ENCODE results near the gene GMNN. TPM values are rescaled to one million over a fixed set of nuclear protein-coding genes. Genes with fewer than 3 reads are reported as not detected.
A peak's percentile ranks its signal among the peaks of the same experiment; 100 is the strongest.
"Not testable (repeated sequence)": the region's sequence is repeated elsewhere in the genome, so short reads cannot be mapped to it uniquely, and the experiment has no call there.

Gene GMNN
- total and polyA plus RNA-seq, 9 donors: 13.7 to 22.0 (median 17.5) TPM

GRCh38 chr6:24743265-24743943 is 31.3 kb upstream of the GMNN start:
- Histone ChIP-seq H3K9me3 (replicated peaks; ENCODE audit: control insufficient read depth, low read depth, low read length) (no peaks in the 10 kb centered on the region), H3K4me3 (ENCODE audit: low read length) (no peak overlapping the region), H3K27me3 (ENCODE audit: control insufficient read depth, insufficient read depth, low read length) (no peaks in the 10 kb centered on the region), H3K27ac (ENCODE audit: low read length) (peak overlapping the region; percentile 66), H3K36me3 (ENCODE audit: control insufficient read depth, insufficient read depth, low read length) (no peaks in the 10 kb centered on the region), H3K4me1 (ENCODE audit: control insufficient read depth, insufficient read depth, low read length) (no peaks in the 10 kb centered on the region)
- no CpG with 5 or more reads among the region's 2 CpGs for WGBS (ENCODE audit: insufficient coverage)
- peak; percentile 65 for DNase-seq

- H3K9me3 ChIP-seq (replicated peaks; ENCODE audit: control insufficient read depth, low read depth, low read length): no peaks in the 10 kb centered on the region
- peak overlapping the region; percentile 66 for H3K27ac ChIP-seq (ENCODE audit: low read length)
- WGBS (ENCODE audit: insufficient coverage): no CpG with 5 or more reads among the region's 3 CpGs
- peaks cover under 1% of the 10 kb centered on the region for H3K27me3 ChIP-seq (ENCODE audit: control insufficient read depth, insufficient read depth, low read length)
- DNase-seq: peak; percentile 45
- no peaks in the 10 kb centered on the region for H3K4me1 ChIP-seq (ENCODE audit: control insufficient read depth, insufficient read depth, low read length)
- H3K4me3 ChIP-seq (ENCODE audit: low read length): no peak overlapping the region
- H3K36me3 ChIP-seq (ENCODE audit: control insufficient read depth, insufficient read depth, low read length): no peaks in the 10 kb centered on the region
These were observed 30.8 kb upstream of the GMNN start for GRCh38 chr6:24743944-24744335.

- peak; percentile 58 for DNase-seq
- no peaks in the 10 kb centered on the region for H3K4me1 ChIP-seq (ENCODE audit: control insufficient read depth, insufficient read depth, low read length)
- H3K36me3 ChIP-seq (ENCODE audit: control insufficient read depth, insufficient read depth, low read length): no peaks in the 10 kb centered on the region
- peaks cover 2% of the 10 kb centered on the region for H3K27me3 ChIP-seq (ENCODE audit: control insufficient read depth, insufficient read depth, low read length)
- no peaks in the 10 kb centered on the region for H3K9me3 ChIP-seq (replicated peaks; ENCODE audit: control insufficient read depth, low read depth, low read length)
- H3K27ac ChIP-seq (ENCODE audit: low read length): no peak overlapping the region
- no CpG with 5 or more reads among the region's 5 CpGs for WGBS (ENCODE audit: insufficient coverage)
- H3K4me3 ChIP-seq (ENCODE audit: low read length): no peak overlapping the region
These were observed 29.8 kb upstream of the GMNN start for GRCh38 chr6:24744911-24745310.

- peak; percentile 34 for DNase-seq
- no peak overlapping the region for H3K4me3 ChIP-seq (ENCODE audit: low read length)
- no peaks in the 10 kb centered on the region for H3K36me3 ChIP-seq (ENCODE audit: control insufficient read depth, insufficient read depth, low read length)
- no CpG with 5 or more reads among the region's 3 CpGs for WGBS (ENCODE audit: insufficient coverage)
- H3K27me3 ChIP-seq (ENCODE audit: control insufficient read depth, insufficient read depth, low read length): peaks cover 2% of the 10 kb centered on the region
- H3K9me3 ChIP-seq (replicated peaks; ENCODE audit: control insufficient read depth, low read depth, low read length): no peaks in the 10 kb centered on the region
- no peaks in the 10 kb centered on the region for H3K4me1 ChIP-seq (ENCODE audit: control insufficient read depth, insufficient read depth, low read length)
- no peak overlapping the region for H3K27ac ChIP-seq (ENCODE audit: low read length)
These were observed 25.4 kb upstream of the GMNN start for GRCh38 chr6:24749297-24749696.

- H3K36me3 ChIP-seq (ENCODE audit: control insufficient read depth, insufficient read depth, low read length); DNase-seq; H3K27me3 ChIP-seq (ENCODE audit: control insufficient read depth, insufficient read depth, low read length); H3K4me1 ChIP-seq (ENCODE audit: control insufficient read depth, insufficient read depth, low read length); H3K27ac ChIP-seq (ENCODE audit: low read length); H3K9me3 ChIP-seq (replicated peaks; ENCODE audit: control insufficient read depth, low read depth, low read length); H3K4me3 ChIP-seq (ENCODE audit: low read length): not testable (repeated sequence)
- no CpG with 5 or more reads among the region's 3 CpGs for WGBS (ENCODE audit: insufficient coverage)
These were observed 23.9 kb upstream of the GMNN start for GRCh38 chr6:24750878-24751277.

- Histone ChIP-seq H3K4me1 (ENCODE audit: control insufficient read depth, insufficient read depth, low read length) (no peaks in the 10 kb centered on the region), H3K27me3 (ENCODE audit: control insufficient read depth, insufficient read depth, low read length) (peaks cover 2% of the 10 kb centered on the region), H3K36me3 (ENCODE audit: control insufficient read depth, insufficient read depth, low read length) (no peaks in the 10 kb centered on the region), H3K27ac (ENCODE audit: low read length) (no peak overlapping the region), H3K4me3 (ENCODE audit: low read length) (no peak overlapping the region), H3K9me3 (replicated peaks; ENCODE audit: control insufficient read depth, low read depth, low read length) (no peaks in the 10 kb centered on the region)
- WGBS (ENCODE audit: insufficient coverage): 72% methylated on average over 2 of the region's 2 CpGs
- no peak for DNase-seq
These were observed 22.2 kb upstream of the GMNN start for GRCh38 chr6:24752503-24752902.

- no peak for DNase-seq
- no peaks in the 10 kb centered on the region for H3K4me1 ChIP-seq (ENCODE audit: control insufficient read depth, insufficient read depth, low read length)
- H3K27me3 ChIP-seq (ENCODE audit: control insufficient read depth, insufficient read depth, low read length): peaks cover 2% of the 10 kb centered on the region
- H3K9me3 ChIP-seq (replicated peaks; ENCODE audit: control insufficient read depth, low read depth, low read length): no peaks in the 10 kb centered on the region
- no peaks in the 10 kb centered on the region for H3K36me3 ChIP-seq (ENCODE audit: control insufficient read depth, insufficient read depth, low read length)
- no peak overlapping the region for H3K4me3 ChIP-seq (ENCODE audit: low read length)
- H3K27ac ChIP-seq (ENCODE audit: low read length): no peak overlapping the region
- no CpG with 5 or more reads among the region's 1 CpG for WGBS (ENCODE audit: insufficient coverage)
These were observed 21.7 kb upstream of the GMNN start for GRCh38 chr6:24752917-24753492.

GRCh38 chr6:24753545-24753944 is 21.2 kb upstream of the GMNN start:
- Histone ChIP-seq H3K4me1 (ENCODE audit: control insufficient read depth, insufficient read depth, low read length) (no peaks in the 10 kb centered on the region), H3K4me3 (ENCODE audit: low read length) (no peak overlapping the region), H3K9me3 (replicated peaks; ENCODE audit: control insufficient read depth, low read depth, low read length) (no peaks in the 10 kb centered on the region), H3K27me3 (ENCODE audit: control insufficient read depth, insufficient read depth, low read length) (peaks cover 2% of the 10 kb centered on the region), H3K36me3 (ENCODE audit: control insufficient read depth, insufficient read depth, low read length) (no peaks in the 10 kb centered on the region), H3K27ac (ENCODE audit: low read length) (no peak overlapping the region)
- no peak for DNase-seq
- WGBS (ENCODE audit: insufficient coverage): no CpG with 5 or more reads among the region's 2 CpGs

- not testable (repeated sequence) for DNase-seq; H3K27me3 ChIP-seq (ENCODE audit: control insufficient read depth, insufficient read depth, low read length); H3K36me3 ChIP-seq (ENCODE audit: control insufficient read depth, insufficient read depth, low read length); H3K4me3 ChIP-seq (ENCODE audit: low read length); H3K4me1 ChIP-seq (ENCODE audit: control insufficient read depth, insufficient read depth, low read length); H3K27ac ChIP-seq (ENCODE audit: low read length); H3K9me3 ChIP-seq (replicated peaks; ENCODE audit: control insufficient read depth, low read depth, low read length)
- WGBS (ENCODE audit: insufficient coverage): no CpG with 5 or more reads among the region's 4 CpGs
These were observed 20.4 kb upstream of the GMNN start for GRCh38 chr6:24754378-24754777.

- Histone ChIP-seq H3K27me3 (ENCODE audit: control insufficient read depth, insufficient read depth, low read length) (no peaks in the 10 kb centered on the region), H3K4me1 (ENCODE audit: control insufficient read depth, insufficient read depth, low read length) (no peaks in the 10 kb centered on the region), H3K36me3 (ENCODE audit: control insufficient read depth, insufficient read depth, low read length) (no peaks in the 10 kb centered on the region), H3K27ac (ENCODE audit: low read length) (no peak overlapping the region), H3K9me3 (replicated peaks; ENCODE audit: control insufficient read depth, low read depth, low read length) (no peaks in the 10 kb centered on the region), H3K4me3 (ENCODE audit: low read length) (no peak overlapping the region)
- no peak for DNase-seq
These were observed 19.5 kb upstream of the GMNN start for GRCh38 chr6:24755279-24755678.

- H3K9me3 ChIP-seq (replicated peaks; ENCODE audit: control insufficient read depth, low read depth, low read length): no peaks in the 10 kb centered on the region
- no peak overlapping the region for H3K4me3 ChIP-seq (ENCODE audit: low read length)
- H3K4me1 ChIP-seq (ENCODE audit: control insufficient read depth, insufficient read depth, low read length): no peaks in the 10 kb centered on the region
- no peak overlapping the region for H3K27ac ChIP-seq (ENCODE audit: low read length)
- H3K27me3 ChIP-seq (ENCODE audit: control insufficient read depth, insufficient read depth, low read length): no peaks in the 10 kb centered on the region
- H3K36me3 ChIP-seq (ENCODE audit: control insufficient read depth, insufficient read depth, low read length): no peaks in the 10 kb centered on the region
- 93% methylated on average over 5 of the region's 6 CpGs for WGBS (ENCODE audit: insufficient coverage)
- DNase-seq: no peak
These were observed 17.1 kb upstream of the GMNN start for GRCh38 chr6:24757611-24758010.

Measured in muscle of leg (tissue), 11 donors.